22Rv1 (cell line): ENCODE results near the gene TMEM11.

ENCODE experiments used
- ZFX ChIP-seq: fragments of 450-650 bp; IDR thresholded peaks from 2 replicates; pipeline ENCODE4 v1.6.1; 2017; ENCODE audit warnings: antibody characterized with exemption, borderline replicate concordance
- TF ChIP-seq, protein P1 (sequence below): fragments of 450-650 bp; IDR thresholded peaks from 2 replicates; pipeline ENCODE4 v1.5.1; 2017; ENCODE audit warnings: mild to moderate bottlenecking

GRCh38 chr17:21167303-21167702 is 46.7 kb downstream of the TMEM11 start:
- TF ChIP-seq, protein P1, sequence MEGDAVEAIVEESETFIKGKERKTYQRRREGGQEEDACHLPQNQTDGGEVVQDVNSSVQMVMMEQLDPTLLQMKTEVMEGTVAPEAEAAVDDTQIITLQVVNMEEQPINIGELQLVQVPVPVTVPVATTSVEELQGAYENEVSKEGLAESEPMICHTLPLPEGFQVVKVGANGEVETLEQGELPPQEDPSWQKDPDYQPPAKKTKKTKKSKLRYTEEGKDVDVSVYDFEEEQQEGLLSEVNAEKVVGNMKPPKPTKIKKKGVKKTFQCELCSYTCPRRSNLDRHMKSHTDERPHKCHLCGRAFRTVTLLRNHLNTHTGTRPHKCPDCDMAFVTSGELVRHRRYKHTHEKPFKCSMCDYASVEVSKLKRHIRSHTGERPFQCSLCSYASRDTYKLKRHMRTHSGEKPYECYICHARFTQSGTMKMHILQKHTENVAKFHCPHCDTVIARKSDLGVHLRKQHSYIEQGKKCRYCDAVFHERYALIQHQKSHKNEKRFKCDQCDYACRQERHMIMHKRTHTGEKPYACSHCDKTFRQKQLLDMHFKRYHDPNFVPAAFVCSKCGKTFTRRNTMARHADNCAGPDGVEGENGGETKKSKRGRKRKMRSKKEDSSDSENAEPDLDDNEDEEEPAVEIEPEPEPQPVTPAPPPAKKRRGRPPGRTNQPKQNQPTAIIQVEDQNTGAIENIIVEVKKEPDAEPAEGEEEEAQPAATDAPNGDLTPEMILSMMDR: no peak
- no peak for TF ChIP-seq ZFX
